OCI-M2 (cell line): ENCODE data around the gene MMUT.
"Not testable (repeated sequence)": the region's sequence is repeated elsewhere in the genome, so short reads cannot be mapped to it uniquely, and the experiment has no call there.

Experiments
- DNase-seq: peaks from one replicate; lab custom pipeline; 2025; ENCODE audit not compliant: unreplicated experiment; lab: John Stamatoyannopoulos, UW

The MMUT gene

GRCh38 chr6:49462927-49463611, at the start of gene MMUT, which contains the start of gene CENPQ:
Gene MMUT, minus strand, starts transcription at chr6:49463253. Its CDS starts 3,787 bp downstream, at chr6:49459466.
Gene CENPQ, plus strand, starts transcription at chr6:49463370. Its CDS starts 6,807 bp downstream, at chr6:49470177.
- DNase-seq, result peak; percentile 94

DNA sequence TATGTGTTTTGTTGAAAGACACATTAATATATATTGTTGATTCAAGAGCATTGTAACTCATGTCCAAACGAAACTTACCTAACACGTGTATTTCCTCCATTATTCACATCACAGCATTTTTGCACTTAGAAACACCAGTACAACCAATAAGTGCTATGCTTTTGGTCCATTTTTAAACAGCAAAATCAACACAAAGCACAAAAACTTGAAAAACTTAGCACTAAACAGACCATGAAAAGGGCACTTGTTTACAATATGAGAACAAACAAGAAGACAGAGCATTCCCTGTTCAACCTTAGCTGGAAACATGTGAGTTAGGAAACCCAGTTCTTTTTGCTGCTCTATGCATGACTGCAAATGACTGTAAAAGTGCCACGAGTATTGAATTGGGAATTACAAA, 46.3 kb upstream of the MMUT start:
- no peak for DNase-seq

GRCh38 chr6:49506569-49507111, 43.6 kb upstream of the MMUT start:
- no peak for DNase-seq

DNA sequence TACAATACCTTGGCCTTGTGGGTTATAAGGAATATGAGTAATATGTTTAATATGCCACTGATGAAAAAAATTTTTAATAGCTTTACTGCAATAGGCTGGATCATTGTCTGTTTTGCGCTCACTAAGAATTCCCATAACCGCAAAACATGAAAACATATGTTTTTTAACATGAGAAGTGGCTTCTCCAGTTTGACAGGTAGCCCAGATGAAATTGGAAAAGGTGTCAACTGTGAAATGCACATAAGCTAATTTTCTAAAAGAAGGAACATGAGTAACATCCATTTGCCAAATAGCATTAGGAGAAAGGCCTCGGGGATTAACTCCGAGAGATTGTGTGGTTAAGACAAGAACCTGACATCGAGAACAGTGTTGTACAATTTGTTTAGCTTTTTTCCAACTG, 41.6 kb upstream of the MMUT start:
- no peak for DNase-seq

DNA sequence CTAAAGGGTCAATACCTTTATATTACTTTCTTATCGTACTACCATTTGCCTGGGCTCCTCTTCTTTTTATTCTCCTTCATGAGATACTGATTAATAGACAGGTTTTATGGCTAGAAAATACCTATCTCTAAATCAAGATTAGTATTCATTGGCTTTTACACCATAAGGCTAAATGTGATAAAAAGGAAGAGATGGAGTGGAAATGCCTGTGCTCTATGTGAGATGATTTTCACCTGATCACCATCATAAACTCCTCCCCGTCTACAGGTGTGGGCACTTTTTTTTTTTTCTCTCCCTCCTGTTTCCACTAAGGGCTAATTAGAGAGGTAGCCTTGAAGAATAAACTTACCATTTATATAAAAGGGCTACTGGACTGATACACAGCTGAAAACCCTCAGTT, 36.6 kb upstream of the MMUT start, which contains the start of gene GLYATL3:
GLYATL3 (plus strand) TSS at position 301 of the 400 bp plus-strand sequence. CDS start 12,068 bp downstream, outside the sequence.
- DNase-seq, result no peak

- no peak for DNase-seq
Measured at GRCh38 chr6:49499126-49499525, 36.1 kb upstream of the MMUT start.

DNA sequence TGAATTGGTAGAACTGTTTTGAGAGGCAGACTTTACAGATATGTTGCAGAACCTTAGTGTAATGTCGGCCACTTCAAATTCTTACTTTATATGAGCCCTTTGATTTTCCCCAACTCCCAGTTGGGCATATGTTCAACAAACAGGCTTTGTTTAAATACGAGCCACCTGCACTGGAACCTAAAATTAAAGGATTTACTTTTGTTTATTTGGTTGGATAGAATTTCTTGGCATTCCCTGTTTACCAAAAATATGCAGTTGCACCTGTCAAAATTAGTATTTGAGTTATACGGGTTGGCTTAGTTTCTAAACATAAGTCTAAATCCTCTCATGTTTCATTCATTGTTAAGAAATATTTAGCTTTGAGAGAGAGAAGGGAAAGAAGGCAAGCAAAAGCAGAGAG, 34.3 kb upstream of the MMUT start:
- DNase-seq, result no peak

DNA sequence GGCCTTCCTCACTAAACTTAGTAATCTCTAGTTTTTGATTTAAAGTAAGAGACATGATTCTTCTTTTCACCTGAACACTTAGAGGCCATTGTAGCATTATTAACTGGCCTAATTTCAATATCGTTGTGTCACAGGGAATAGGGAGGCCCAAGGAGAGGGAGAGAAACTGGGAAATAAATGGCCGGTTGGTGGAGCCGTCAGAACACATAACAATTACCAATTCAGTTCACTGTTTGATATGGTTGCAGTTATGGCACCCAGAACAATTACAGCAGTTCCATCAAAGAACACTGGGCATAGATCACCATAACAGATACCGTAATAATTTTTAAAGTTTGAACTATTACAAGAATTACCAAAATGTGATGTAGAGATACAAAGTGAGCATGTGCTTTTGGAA, 27.6 kb upstream of the MMUT start:
- DNase-seq, result no peak

DNA sequence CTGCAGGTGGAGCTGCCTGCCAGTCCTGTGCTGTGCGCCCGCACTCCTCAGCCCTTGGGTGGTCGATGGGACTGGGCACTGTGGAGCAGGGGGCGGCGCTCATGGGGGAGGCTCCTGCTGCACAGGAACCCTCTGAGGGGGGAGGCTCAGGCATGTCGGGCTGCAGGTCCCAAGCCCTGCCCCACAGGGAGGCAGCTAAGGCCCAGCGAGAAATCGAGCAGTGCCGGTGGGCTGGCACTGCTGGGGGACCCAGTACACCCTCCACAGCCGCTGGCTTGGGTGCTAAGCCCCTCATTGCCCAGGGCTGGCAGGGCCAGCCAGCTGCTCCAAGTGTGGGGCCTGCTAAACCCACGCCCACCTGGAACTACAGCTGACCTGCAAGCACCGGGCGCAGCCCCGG, 20.3 kb upstream of the MMUT start:
- not testable (repeated sequence) for DNase-seq

GRCh38 chr6:49481846-49482245, 18.8 kb upstream of the MMUT start:
- not testable (repeated sequence) for DNase-seq

DNA sequence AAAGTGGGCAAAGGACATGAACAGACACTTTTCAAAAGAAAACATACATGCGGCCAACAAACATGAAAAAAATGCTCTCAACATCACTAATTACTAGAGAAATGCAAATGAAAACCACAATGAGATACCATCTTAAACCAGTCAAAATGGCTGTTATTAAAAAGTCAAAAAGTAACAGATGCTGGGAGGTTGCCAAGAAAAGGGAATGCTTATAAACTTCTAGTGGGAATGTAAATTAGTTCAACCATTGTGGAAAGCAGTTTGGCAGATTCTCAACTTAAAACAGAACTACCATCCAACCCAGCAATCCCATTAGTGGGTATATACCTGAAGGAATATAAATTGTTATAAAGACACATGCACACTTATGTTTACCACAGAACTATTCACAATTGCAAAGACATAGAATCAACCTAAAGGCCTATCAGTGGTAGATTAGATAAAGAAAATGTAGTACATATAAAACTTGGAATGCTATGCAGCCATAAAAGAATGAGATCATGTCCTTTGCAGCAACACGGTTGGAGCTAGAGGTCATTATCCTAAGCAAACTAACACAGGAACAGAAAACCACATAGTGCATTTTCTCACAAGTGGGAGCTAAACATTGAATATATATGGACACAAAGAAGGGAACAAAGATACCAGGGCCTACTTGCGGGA, 16.4 kb upstream of the MMUT start:
- DNase-seq, result no peak

DNA sequence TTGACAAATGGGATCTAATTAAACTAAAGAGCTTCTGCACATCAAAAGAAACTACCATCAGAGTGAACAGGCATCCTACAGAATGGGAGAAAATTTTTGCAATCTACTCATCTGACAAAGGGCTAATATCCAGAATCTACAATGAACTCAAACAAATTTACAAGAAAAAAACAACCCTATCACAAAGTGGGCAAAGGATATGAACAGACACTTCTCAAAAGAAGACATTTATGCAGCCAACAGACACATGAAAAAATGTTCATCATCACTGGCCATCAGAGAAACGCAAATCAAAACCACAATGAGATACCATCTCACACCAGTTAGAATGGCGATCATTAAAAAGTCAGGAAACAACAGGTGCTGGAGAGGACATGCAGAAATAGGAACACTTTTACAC, 13.5 kb upstream of the MMUT start:
- DNase-seq, result not testable (repeated sequence)

DNA sequence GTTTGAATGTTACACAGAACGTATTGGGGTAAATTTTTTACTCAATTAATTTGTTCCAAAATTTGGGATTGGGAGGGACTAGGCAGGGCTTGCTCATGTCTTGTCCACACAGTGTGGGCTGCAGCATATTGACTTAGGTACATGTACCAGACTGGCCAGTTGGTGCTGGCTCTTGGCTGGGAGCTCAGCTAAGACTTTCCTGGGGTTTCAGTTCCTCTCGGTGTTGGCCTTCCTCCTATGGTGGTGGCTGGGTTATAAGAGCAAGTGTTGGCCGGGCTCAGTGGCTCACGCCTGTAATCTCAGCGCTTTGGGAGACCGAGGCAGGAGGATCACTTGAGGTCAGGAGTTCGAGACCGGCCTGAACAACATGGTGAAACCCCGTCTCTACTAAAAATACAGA, 5.0 kb upstream of the MMUT start:
- DNase-seq, result no peak

DNA sequence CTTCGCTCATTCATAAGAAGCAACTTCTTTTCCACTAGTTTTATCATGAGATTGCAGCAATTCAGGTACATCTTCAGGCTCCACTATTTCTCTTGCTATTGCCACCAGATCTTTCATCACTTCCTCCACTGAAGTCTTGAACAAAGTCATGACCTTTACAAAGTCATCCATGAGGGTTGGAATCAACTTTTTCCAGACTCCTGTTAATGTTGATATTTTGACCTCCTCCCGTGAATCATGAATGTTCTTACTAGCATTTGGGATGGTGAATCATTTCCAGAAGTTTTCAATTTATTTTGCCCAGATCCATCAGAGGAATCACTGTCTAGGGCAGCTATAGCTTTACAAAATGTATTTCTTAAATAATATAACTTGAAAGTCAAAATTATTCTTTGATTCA, 1.6 kb upstream of the MMUT start:
- DNase-seq, result no peak

GRCh38 chr6:49463612-49463967, 537 bp upstream of the MMUT start:
- DNase-seq, result peak; percentile 77

- no peak for DNase-seq
Measured at GRCh38 chr6:49462599-49462926, 490 bp downstream of the MMUT start.

DNA sequence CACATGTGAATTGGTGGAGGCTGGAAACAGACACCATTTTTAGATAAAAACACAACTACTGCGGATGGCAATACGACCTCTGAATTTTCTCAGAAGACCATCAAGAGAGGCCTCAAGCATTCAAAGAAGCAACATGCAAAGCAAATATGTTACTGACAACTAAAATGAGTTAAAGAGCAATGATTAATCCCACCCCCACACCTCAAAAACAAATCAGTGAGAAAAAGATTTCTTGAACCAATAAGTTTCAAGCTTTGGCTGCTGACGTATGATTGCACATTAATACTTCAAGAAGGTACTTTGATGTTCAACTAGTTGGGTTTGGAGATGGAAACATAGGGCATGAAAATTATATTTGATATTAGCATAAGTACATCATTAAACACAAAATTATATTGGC, 982 bp downstream of the MMUT start:
- no peak for DNase-seq

DNA sequence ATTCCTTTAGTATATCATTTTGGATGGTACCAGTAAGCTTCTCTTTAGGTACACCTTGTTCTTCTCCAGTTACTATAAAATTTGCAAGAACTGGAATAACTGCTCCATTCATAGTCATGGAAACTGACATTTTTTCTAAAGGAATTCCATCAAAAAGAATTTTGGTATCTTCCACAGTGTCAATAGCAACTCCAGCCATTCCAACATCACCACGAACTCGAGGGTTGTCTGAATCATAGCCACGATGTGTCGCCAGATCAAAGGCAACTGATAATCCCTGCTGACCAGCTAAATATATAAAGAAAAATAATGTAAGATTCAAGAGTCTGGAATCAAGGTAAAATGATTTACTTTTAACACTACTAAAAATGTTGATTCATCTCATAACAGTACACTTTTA, 5.3 kb downstream of the MMUT start:
- no peak for DNase-seq

DNA sequence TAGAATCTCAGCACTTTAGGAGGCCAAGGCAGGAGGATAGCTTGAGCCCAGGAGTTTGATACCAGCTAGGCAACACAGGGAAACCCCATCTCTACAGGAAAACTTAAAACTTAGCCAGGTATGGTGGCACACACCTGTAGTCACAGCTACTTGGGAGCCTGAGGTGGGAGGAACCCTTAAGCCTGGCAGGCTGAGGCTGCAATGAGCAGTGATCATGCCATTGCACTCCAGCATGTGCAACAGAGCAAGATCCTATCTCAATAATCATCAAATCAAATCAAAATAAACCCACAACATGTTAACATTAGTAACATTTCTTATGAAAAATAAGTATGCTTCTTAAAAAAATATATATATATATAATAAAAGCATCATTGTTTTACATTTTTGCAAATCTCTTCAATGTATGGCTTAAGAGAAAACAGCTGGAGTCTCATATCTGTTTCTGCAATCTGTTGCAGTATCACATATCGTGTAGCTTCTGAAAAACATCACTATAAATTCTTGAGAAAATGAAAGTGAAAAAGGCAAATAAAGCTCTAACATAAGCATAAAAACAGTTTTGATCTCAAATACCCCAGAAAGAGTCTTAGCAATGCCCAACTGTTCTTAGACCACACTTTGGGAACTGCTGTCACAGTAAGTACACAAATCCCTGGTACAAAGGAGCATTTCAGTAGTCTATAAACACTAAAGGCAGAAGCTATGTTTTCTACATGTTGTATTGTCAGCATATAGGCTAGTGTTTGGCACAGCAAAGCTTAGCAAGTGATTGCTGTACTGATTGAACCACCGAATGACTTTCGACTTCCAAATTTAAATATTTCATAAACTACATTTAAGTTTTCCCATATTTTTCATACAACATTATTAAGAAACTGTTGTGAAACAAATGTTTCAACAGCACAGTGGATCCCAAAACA, 8.0 kb downstream of the MMUT start:
- DNase-seq, result no peak

DNA sequence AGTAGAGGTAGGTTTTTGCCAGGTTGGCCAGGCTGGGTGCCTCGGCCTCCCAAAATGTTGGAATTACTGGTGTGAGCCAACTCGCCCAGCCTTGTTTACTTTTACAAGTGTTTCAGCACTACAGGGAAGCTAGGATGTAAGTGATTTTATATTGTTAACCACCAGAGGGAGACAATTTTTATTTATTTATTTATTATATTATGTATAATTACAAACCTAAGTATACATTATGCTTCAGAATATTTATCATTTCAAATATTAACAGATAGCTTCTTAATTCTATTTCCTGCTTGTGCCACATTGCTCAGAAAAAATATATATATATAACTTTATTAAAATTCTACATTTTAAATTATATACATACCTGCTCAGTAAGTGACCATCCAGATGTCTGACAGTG, 9.8 kb downstream of the MMUT start:
- DNase-seq, result no peak

DNA sequence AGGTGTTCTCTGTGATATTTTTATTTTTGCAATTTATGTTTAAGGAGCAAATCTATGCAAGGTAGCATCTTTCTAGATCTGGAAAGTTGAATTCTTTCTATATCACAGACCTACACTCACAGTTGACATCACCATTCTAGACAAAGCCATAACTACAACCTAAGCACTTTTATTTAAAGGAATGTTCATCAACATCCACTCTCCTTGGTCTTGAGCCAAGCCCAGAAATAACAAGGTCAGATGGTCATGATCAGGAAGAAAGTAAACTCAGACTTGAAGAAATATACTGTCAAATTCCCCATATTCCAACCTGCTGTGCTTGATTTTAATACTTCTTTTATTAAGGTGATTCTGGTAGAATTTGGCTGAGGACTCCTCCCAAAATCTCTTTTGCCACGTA, 32.2 kb downstream of the MMUT start:
- no peak for DNase-seq

GRCh38 chr6:49430187-49430586, 32.9 kb downstream of the MMUT start:
- no peak for DNase-seq
